ENCODE measurements around the gene ZNF77. TPM values are rescaled to one million over a fixed set of nuclear protein-coding genes. Genes with fewer than 3 reads are reported as not detected.

The ZNF77 gene
- polyA plus RNA-seq, 1 donor from 2014 or later: 13.0 TPM

DNA sequence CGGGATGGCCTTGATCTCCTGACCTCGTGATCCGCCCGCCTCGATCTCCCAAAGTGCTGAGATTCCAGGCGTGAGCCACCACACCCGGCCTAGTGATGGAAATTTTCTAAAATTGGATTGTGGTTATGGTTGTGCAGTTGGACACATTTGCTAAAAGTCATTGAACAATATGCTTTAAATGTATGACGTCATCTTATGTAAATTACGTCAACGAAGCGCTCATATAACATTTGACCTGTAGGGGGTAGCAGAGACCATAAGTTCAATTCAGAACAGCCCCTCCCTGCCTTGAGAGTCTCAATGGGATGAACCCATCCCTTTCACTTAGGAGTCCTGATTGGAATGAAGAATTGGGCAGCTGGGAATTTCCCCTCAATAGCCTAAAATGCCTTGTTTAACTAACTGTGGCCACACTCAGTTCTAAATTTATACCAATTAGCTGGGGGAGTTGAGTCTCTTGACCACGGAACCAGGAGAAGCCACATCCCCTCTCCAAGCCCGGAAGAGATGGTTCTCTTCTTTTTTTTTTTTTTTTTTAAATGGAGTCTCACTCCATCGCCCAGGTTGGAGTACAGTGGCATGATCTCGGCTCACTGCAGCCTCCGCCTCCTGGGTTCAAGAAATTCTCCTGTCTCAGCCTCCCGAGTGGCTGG is 17.4 kb upstream of the ZNF77 start:
- Histone ChIP-seq H3K9me3 (ENCODE audit: low read length) (no peaks in the 10 kb centered on the region), H3K27ac (ENCODE audit: low read length) (no peak overlapping the region), H4K20me1 (ENCODE audit: insufficient read depth) (no peaks in the 10 kb centered on the region), H3K36me3 (ENCODE audit: insufficient read depth, low read length) (no peaks in the 10 kb centered on the region), H3K9ac (ENCODE audit: low read length) (no peak overlapping the region), H3K79me2 (replicated peaks; ENCODE audit: insufficient read depth, low read length) (no peaks in the 10 kb centered on the region), H3K4me2 (ENCODE audit: low read length) (no peak overlapping the region), H3K27me3 (ENCODE audit: insufficient read depth, low read depth, low read length) (no peaks in the 10 kb centered on the region), H2AFZ (ENCODE audit: low read depth, low read length) (no peak overlapping the region), H3F3A (ENCODE audit: insufficient read depth, low read length, poor library complexity, severe bottlenecking) (no peaks in the 10 kb centered on the region), H3K9me2 (ENCODE audit: insufficient read depth, low read length) (no peaks in the 10 kb centered on the region), H3K4me3 (ENCODE audit: low read length) (no peak overlapping the region)
- TF ChIP-seq MXI1 (conservative IDR thresholded peaks at IDR 0.05; ENCODE audit: poor library complexity, severe bottlenecking) (no peak), EZH2 (IDR thresholded peaks at IDR 0.05; ENCODE audit: borderline replicate concordance, insufficient read depth, low read length, poor library complexity, severe bottlenecking) (no peak), RAD21 (conservative IDR thresholded peaks at IDR 0.05) (peak; percentile 93), SMC3 (conservative IDR thresholded peaks at IDR 0.05; ENCODE audit: poor library complexity) (peak; percentile 86), EP300 (conservative IDR thresholded peaks at IDR 0.05; ENCODE audit: poor library complexity, severe bottlenecking) (no peak), TAF1 (IDR thresholded peaks at IDR 0.05; ENCODE audit: low read depth) (no peak), POLR2AphosphoS5 (IDR thresholded peaks at IDR 0.05) (no peak)
- TF ChIP-seq, protein P1, sequence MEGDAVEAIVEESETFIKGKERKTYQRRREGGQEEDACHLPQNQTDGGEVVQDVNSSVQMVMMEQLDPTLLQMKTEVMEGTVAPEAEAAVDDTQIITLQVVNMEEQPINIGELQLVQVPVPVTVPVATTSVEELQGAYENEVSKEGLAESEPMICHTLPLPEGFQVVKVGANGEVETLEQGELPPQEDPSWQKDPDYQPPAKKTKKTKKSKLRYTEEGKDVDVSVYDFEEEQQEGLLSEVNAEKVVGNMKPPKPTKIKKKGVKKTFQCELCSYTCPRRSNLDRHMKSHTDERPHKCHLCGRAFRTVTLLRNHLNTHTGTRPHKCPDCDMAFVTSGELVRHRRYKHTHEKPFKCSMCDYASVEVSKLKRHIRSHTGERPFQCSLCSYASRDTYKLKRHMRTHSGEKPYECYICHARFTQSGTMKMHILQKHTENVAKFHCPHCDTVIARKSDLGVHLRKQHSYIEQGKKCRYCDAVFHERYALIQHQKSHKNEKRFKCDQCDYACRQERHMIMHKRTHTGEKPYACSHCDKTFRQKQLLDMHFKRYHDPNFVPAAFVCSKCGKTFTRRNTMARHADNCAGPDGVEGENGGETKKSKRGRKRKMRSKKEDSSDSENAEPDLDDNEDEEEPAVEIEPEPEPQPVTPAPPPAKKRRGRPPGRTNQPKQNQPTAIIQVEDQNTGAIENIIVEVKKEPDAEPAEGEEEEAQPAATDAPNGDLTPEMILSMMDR (IDR thresholded peaks at IDR 0.05; ENCODE audit: poor library complexity, severe bottlenecking): peak; percentile 94
- TF ChIP-seq, protein P2, sequence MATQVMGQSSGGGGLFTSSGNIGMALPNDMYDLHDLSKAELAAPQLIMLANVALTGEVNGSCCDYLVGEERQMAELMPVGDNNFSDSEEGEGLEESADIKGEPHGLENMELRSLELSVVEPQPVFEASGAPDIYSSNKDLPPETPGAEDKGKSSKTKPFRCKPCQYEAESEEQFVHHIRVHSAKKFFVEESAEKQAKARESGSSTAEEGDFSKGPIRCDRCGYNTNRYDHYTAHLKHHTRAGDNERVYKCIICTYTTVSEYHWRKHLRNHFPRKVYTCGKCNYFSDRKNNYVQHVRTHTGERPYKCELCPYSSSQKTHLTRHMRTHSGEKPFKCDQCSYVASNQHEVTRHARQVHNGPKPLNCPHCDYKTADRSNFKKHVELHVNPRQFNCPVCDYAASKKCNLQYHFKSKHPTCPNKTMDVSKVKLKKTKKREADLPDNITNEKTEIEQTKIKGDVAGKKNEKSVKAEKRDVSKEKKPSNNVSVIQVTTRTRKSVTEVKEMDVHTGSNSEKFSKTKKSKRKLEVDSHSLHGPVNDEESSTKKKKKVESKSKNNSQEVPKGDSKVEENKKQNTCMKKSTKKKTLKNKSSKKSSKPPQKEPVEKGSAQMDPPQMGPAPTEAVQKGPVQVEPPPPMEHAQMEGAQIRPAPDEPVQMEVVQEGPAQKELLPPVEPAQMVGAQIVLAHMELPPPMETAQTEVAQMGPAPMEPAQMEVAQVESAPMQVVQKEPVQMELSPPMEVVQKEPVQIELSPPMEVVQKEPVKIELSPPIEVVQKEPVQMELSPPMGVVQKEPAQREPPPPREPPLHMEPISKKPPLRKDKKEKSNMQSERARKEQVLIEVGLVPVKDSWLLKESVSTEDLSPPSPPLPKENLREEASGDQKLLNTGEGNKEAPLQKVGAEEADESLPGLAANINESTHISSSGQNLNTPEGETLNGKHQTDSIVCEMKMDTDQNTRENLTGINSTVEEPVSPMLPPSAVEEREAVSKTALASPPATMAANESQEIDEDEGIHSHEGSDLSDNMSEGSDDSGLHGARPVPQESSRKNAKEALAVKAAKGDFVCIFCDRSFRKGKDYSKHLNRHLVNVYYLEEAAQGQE (IDR thresholded peaks at IDR 0.05; ENCODE audit: borderline replicate concordance): no peak

DNA sequence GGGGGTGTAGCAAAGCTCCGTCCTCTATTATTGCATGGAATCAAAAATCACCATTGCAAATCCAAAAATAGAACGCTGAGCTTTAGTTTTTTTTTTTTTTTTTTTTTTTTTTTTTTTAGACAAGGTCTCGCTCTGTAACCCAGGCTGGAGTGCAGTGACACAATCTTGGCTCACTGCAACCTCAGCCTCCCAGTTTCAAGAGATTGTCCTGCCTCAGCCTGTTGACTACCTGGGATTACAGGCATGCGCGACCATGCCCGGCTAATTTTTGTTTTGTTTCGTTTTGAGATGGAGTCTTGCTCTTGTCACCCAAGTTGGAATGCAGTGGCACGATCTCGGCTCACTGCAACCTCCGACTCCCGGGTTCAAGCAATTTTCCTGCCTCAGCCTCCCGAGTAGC is 15.3 kb upstream of the ZNF77 start:
- Histone ChIP-seq H3K27ac (ENCODE audit: low read length) (no peak overlapping the region), H3K9me2 (ENCODE audit: insufficient read depth, low read length) (no peaks in the 10 kb centered on the region), H3K27me3 (ENCODE audit: insufficient read depth, low read depth, low read length) (no peaks in the 10 kb centered on the region), H3K9me3 (ENCODE audit: low read length) (no peaks in the 10 kb centered on the region), H4K20me1 (ENCODE audit: insufficient read depth) (no peaks in the 10 kb centered on the region), H3K79me2 (replicated peaks; ENCODE audit: insufficient read depth, low read length) (no peaks in the 10 kb centered on the region), H3K9ac (ENCODE audit: low read length) (no peak overlapping the region), H3K4me3 (ENCODE audit: low read length) (no peak overlapping the region), H2AFZ (ENCODE audit: low read depth, low read length) (no peak overlapping the region), H3K36me3 (ENCODE audit: insufficient read depth, low read length) (no peaks in the 10 kb centered on the region), H3F3A (ENCODE audit: insufficient read depth, low read length, poor library complexity, severe bottlenecking) (no peaks in the 10 kb centered on the region), H3K4me2 (ENCODE audit: low read length) (no peak overlapping the region)
- no peak for TF ChIP-seq RAD21 (conservative IDR thresholded peaks at IDR 0.05)
- TF ChIP-seq EZH2 (IDR thresholded peaks at IDR 0.05; ENCODE audit: borderline replicate concordance, insufficient read depth, low read length, poor library complexity, severe bottlenecking): no peak
- TF ChIP-seq MXI1 (conservative IDR thresholded peaks at IDR 0.05; ENCODE audit: poor library complexity, severe bottlenecking): no peak
- TF ChIP-seq TAF1 (IDR thresholded peaks at IDR 0.05; ENCODE audit: low read depth): no peak
- TF ChIP-seq, protein P1 (IDR thresholded peaks at IDR 0.05; ENCODE audit: poor library complexity, severe bottlenecking): no peak
- no peak for TF ChIP-seq POLR2AphosphoS5 (IDR thresholded peaks at IDR 0.05)
- TF ChIP-seq, protein P2 (IDR thresholded peaks at IDR 0.05; ENCODE audit: borderline replicate concordance): no peak
- TF ChIP-seq EP300 (conservative IDR thresholded peaks at IDR 0.05; ENCODE audit: poor library complexity, severe bottlenecking): no peak
- no peak for TF ChIP-seq SMC3 (conservative IDR thresholded peaks at IDR 0.05; ENCODE audit: poor library complexity)
